Keratinocyte (primary cell): Measurements from ENCODE around the gene PHLPP1.

ENCODE experiments used
- EZH2 ChIP-seq: IDR thresholded peaks from one replicate; pipeline ENCODE4 v1.6.1; 2012; ENCODE audit warnings: inconsistent platforms, mild to moderate bottlenecking, low read length, moderate library complexity
- TF ChIP-seq, protein P1 (sequence below), 3 experiments: IDR thresholded peaks in 1 of 3; conservative IDR thresholded peaks in 1 of 3; optimal IDR thresholded peaks in 1 of 3; 2 replicates in 2 of 3; 3 replicates in 1 of 3; pipeline versions ENCODE3 to v1.5.1; 2011; ENCODE audit warnings: low read length in 3 of 3, mild to moderate bottlenecking in 3 of 3, moderate library complexity in 2 of 3, control low read depth in 1 of 3, inconsistent platforms in 1 of 3; ENCODE audit not compliant: insufficient read depth in 2 of 3; ENCODE audit errors: extremely low read depth in 1 of 3

- TF ChIP-seq, protein P1, sequence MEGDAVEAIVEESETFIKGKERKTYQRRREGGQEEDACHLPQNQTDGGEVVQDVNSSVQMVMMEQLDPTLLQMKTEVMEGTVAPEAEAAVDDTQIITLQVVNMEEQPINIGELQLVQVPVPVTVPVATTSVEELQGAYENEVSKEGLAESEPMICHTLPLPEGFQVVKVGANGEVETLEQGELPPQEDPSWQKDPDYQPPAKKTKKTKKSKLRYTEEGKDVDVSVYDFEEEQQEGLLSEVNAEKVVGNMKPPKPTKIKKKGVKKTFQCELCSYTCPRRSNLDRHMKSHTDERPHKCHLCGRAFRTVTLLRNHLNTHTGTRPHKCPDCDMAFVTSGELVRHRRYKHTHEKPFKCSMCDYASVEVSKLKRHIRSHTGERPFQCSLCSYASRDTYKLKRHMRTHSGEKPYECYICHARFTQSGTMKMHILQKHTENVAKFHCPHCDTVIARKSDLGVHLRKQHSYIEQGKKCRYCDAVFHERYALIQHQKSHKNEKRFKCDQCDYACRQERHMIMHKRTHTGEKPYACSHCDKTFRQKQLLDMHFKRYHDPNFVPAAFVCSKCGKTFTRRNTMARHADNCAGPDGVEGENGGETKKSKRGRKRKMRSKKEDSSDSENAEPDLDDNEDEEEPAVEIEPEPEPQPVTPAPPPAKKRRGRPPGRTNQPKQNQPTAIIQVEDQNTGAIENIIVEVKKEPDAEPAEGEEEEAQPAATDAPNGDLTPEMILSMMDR (optimal IDR thresholded peaks at IDR 0.05 in 1 of 3, IDR thresholded peaks at IDR 0.05 in 1 of 3, conservative IDR thresholded peaks at IDR 0.05 in 1 of 3; ENCODE audit: extremely low read depth in 1 of 3, insufficient read depth in 2 of 3, low read length in 3 of 3) = no peak
- no peak for TF ChIP-seq EZH2
Observed at GRCh38 chr18:62856294-62856693, 141.0 kb downstream of the PHLPP1 start.
